ENCODE results near the gene SLC2A11. TPM values are rescaled to one million over a fixed set of nuclear protein-coding genes. Genes with fewer than 3 reads are reported as not detected.

Gene SLC2A11
- polyA plus RNA-seq, 1 donor from 2014 or later: 45.7 TPM

GRCh38 chr22:23833017-23833751, 24.5 kb upstream of the SLC2A11 start:
- Histone ChIP-seq H2AFZ (ENCODE audit: low read depth, low read length) (no peak overlapping the region), H3K79me2 (replicated peaks; ENCODE audit: insufficient read depth, low read length) (peaks cover 12% of the 10 kb centered on the region), H3K27ac (ENCODE audit: low read length) (no peak overlapping the region), H3F3A (ENCODE audit: insufficient read depth, low read length, poor library complexity, severe bottlenecking) (no peaks in the 10 kb centered on the region), H3K9me3 (ENCODE audit: low read length) (no peaks in the 10 kb centered on the region), H3K9me2 (ENCODE audit: insufficient read depth, low read length) (no peaks in the 10 kb centered on the region), H3K9ac (ENCODE audit: low read length) (no peak overlapping the region), H3K36me3 (ENCODE audit: insufficient read depth, low read length) (no peaks in the 10 kb centered on the region), H3K4me2 (ENCODE audit: low read length) (no peak overlapping the region), H3K27me3 (ENCODE audit: insufficient read depth, low read depth, low read length) (no peaks in the 10 kb centered on the region), H3K4me3 (ENCODE audit: low read length) (no peak overlapping the region), H4K20me1 (ENCODE audit: insufficient read depth) (no peaks in the 10 kb centered on the region)
- TF ChIP-seq RAD21 (conservative IDR thresholded peaks at IDR 0.05): no peak
- no peak for TF ChIP-seq TAF1 (IDR thresholded peaks at IDR 0.05; ENCODE audit: low read depth)
- no peak for TF ChIP-seq CTCF (IDR thresholded peaks at IDR 0.05; ENCODE audit: poor library complexity, severe bottlenecking)
- no peak for TF ChIP-seq SMC3 (conservative IDR thresholded peaks at IDR 0.05; ENCODE audit: poor library complexity)
- no peak for TF ChIP-seq MXI1 (conservative IDR thresholded peaks at IDR 0.05; ENCODE audit: poor library complexity, severe bottlenecking)
- no peak for TF ChIP-seq EP300 (conservative IDR thresholded peaks at IDR 0.05; ENCODE audit: poor library complexity, severe bottlenecking)
- TF ChIP-seq EZH2 (IDR thresholded peaks at IDR 0.05; ENCODE audit: borderline replicate concordance, insufficient read depth, low read length, poor library complexity, severe bottlenecking): no peak
- no peak for TF ChIP-seq POLR2AphosphoS5 (IDR thresholded peaks at IDR 0.05)
- TF ChIP-seq, protein P1, sequence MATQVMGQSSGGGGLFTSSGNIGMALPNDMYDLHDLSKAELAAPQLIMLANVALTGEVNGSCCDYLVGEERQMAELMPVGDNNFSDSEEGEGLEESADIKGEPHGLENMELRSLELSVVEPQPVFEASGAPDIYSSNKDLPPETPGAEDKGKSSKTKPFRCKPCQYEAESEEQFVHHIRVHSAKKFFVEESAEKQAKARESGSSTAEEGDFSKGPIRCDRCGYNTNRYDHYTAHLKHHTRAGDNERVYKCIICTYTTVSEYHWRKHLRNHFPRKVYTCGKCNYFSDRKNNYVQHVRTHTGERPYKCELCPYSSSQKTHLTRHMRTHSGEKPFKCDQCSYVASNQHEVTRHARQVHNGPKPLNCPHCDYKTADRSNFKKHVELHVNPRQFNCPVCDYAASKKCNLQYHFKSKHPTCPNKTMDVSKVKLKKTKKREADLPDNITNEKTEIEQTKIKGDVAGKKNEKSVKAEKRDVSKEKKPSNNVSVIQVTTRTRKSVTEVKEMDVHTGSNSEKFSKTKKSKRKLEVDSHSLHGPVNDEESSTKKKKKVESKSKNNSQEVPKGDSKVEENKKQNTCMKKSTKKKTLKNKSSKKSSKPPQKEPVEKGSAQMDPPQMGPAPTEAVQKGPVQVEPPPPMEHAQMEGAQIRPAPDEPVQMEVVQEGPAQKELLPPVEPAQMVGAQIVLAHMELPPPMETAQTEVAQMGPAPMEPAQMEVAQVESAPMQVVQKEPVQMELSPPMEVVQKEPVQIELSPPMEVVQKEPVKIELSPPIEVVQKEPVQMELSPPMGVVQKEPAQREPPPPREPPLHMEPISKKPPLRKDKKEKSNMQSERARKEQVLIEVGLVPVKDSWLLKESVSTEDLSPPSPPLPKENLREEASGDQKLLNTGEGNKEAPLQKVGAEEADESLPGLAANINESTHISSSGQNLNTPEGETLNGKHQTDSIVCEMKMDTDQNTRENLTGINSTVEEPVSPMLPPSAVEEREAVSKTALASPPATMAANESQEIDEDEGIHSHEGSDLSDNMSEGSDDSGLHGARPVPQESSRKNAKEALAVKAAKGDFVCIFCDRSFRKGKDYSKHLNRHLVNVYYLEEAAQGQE (IDR thresholded peaks at IDR 0.05; ENCODE audit: borderline replicate concordance): no peak

GRCh38 chr22:23833911-23834317, 23.8 kb upstream of the SLC2A11 start:
- no peak overlapping the region for H2AFZ ChIP-seq (ENCODE audit: low read depth, low read length)
- TF ChIP-seq RAD21 (conservative IDR thresholded peaks at IDR 0.05) (no peak), POLR2AphosphoS5 (IDR thresholded peaks at IDR 0.05) (no peak), MXI1 (conservative IDR thresholded peaks at IDR 0.05; ENCODE audit: poor library complexity, severe bottlenecking) (no peak), EZH2 (IDR thresholded peaks at IDR 0.05; ENCODE audit: borderline replicate concordance, insufficient read depth, low read length, poor library complexity, severe bottlenecking) (no peak), SMC3 (conservative IDR thresholded peaks at IDR 0.05; ENCODE audit: poor library complexity) (no peak), EP300 (conservative IDR thresholded peaks at IDR 0.05; ENCODE audit: poor library complexity, severe bottlenecking) (no peak), TAF1 (IDR thresholded peaks at IDR 0.05; ENCODE audit: low read depth) (no peak), CTCF (IDR thresholded peaks at IDR 0.05; ENCODE audit: poor library complexity, severe bottlenecking) (no peak)
- TF ChIP-seq, protein P1 (IDR thresholded peaks at IDR 0.05; ENCODE audit: borderline replicate concordance): no peak
- H3K4me2 ChIP-seq (ENCODE audit: low read length): no peak overlapping the region
- H3K9me2 ChIP-seq (ENCODE audit: insufficient read depth, low read length): no peaks in the 10 kb centered on the region
- H3K9ac ChIP-seq (ENCODE audit: low read length): no peak overlapping the region
- H3K27me3 ChIP-seq (ENCODE audit: insufficient read depth, low read depth, low read length): no peaks in the 10 kb centered on the region
- no peak overlapping the region for H3K4me3 ChIP-seq (ENCODE audit: low read length)
- no peaks in the 10 kb centered on the region for H3K36me3 ChIP-seq (ENCODE audit: insufficient read depth, low read length)
- no peak overlapping the region for H3K27ac ChIP-seq (ENCODE audit: low read length)
- no peaks in the 10 kb centered on the region for H4K20me1 ChIP-seq (ENCODE audit: insufficient read depth)
- peaks cover 12% of the 10 kb centered on the region for H3K79me2 ChIP-seq (replicated peaks; ENCODE audit: insufficient read depth, low read length)
- H3K9me3 ChIP-seq (ENCODE audit: low read length): no peaks in the 10 kb centered on the region
- no peaks in the 10 kb centered on the region for H3F3A ChIP-seq (ENCODE audit: insufficient read depth, low read length, poor library complexity, severe bottlenecking)
